NCI-H1048 (cell line): Measurements from ENCODE around the gene POU2F3.
"Not testable (repeated sequence)": the region's sequence is repeated elsewhere in the genome, so short reads cannot be mapped to it uniquely, and the experiment has no call there.

Experiments used
- DNase-seq: peaks from one replicate; lab custom pipeline; 2025; lab: John Stamatoyannopoulos, UW

POU2F3 gene

GRCh38 chr11:120253377-120253776 lies 13.4 kb downstream of the POU2F3 start:
- not testable (repeated sequence) for DNase-seq

DNA sequence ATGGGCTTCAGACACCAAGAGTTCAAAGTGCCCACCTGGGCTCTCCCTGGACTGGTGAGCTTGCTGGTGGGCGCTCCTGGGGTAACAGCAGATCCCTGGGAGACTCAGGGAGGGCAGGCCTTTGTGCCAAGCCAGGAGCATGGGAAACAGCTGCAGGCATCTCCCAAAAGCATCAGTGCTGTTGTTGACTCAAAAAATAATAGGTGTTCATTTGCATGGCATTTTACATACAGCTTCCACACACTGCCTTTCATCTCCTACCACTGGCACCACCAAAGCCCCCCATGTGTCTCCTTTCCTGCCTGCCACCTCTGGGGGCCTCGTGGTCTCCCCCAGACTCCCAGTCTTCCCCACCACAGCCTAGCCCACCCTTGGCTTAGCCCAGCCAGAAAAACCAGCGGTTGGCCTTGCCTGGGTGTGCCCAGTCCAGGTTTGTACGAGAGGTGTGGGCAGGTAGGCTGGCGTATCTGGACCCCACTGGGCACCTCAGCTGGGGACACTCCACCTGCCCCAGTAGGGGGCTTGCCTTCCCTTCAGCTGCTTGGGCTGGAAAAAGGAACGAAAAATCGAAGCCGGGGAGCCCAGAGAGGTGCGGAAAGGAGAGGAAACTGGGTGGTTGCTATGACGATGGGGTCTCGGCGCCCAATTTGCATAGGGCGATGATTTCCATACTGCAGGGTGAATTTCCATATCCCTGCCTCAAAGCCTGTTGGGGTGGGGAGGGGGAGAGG lies 15.0 kb downstream of the POU2F3 start:
- DNase-seq: peak; percentile 96

GRCh38 chr11:120255519-120255866 lies 15.6 kb downstream of the POU2F3 start:
- DNase-seq: peak; percentile 96

GRCh38 chr11:120256178-120256577 lies 16.2 kb downstream of the POU2F3 start:
- no peak for DNase-seq

GRCh38 chr11:120256779-120257178 lies 16.8 kb downstream of the POU2F3 start:
- DNase-seq: no peak

- DNase-seq: no peak
These were observed 17.4 kb downstream of the POU2F3 start for GRCh38 chr11:120257346-120257745.

GRCh38 chr11:120258661-120259060 lies 18.7 kb downstream of the POU2F3 start:
- no peak for DNase-seq

DNA sequence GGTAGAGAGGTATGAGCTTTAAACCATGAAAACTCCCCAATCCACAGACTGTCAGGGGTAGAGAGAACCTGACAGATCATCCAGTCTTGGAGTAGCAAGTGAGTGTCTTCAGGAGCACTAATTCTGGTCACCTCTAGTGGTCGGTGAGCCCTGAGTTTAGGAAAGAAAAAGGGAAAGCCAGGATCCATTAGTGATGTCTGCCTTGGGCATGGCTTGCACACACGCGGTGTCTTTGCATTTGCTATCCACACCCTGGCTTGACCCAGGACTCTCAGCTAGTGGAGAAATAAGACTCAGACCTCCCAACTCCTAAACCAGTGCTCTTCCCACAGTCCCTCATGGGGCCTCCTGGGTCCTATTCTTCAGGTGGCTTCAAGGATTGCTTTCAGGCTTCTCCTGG lies 19.3 kb downstream of the POU2F3 start:
- no peak for DNase-seq

DNA sequence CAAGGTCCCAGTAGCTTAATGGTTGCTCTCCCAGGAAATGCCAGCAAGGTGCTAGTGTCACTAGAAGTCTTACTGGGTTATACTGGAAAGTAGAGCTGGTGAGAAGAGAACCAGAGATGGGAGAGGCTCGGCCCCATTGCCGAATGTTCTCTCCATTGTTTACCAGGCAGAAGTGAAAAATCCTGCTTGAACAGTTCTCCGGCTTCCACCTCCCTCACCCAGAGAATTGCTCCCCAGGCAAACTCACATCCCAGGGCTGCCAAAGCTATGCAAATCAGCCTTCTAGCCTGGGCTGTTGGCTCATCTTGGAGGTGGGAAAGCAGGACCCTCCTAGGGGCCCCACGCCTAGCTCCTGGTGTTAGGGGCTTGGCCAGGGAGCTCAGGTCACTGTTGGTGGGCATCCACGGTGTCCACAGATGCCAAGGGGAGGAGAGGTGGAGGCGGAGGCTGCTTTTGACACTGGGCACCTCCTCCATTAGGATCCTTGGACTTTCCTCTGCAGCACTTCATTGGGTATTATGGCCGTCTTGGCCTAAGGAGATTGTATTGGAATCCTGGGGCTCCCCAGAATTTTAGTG lies 20.1 kb downstream of the POU2F3 start:
- no peak for DNase-seq

DNA sequence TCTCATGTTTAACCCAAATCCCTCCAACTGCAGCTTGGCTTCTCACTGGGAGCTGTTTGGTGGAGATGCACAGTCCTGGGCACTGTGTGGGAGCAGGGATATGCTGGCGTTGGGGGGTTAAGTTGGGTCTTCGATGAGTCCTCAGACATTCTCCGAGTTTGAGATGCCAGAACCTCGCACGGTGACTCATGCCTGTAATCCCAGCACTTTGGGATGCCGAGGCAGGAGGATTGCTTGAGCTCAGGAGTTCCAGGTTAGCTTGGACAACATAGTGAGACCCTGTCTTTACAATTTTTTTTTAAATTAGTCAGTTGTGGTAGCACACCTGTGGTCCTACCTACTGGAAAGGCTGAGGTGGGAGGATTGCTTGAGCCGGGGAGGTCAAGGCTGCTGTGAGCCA lies 20.7 kb downstream of the POU2F3 start:
- no peak for DNase-seq

- DNase-seq: no peak
These were observed 21.4 kb downstream of the POU2F3 start for GRCh38 chr11:120261321-120261720.

DNA sequence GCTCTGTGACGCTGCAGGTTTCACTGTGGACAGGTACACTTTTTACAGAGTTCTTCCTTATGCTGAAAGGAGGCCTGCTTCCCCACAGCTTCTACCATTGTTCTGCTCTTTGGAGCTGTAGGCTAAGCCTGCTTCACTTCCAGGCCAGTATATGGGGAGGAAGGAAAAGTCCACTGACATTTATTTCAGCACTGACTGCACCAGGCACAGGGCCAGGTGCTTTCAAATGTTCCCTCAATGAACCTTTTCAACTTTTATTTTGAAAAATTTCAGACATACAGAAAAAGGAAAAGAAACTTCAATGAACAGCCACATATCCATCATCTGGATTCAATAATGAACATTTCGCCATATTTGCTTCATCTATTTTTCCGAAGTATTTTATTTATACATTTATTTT lies 22.0 kb downstream of the POU2F3 start:
- no peak for DNase-seq

- DNase-seq: no peak
These were observed 27.4 kb downstream of the POU2F3 start for GRCh38 chr11:120267319-120267718.

DNA sequence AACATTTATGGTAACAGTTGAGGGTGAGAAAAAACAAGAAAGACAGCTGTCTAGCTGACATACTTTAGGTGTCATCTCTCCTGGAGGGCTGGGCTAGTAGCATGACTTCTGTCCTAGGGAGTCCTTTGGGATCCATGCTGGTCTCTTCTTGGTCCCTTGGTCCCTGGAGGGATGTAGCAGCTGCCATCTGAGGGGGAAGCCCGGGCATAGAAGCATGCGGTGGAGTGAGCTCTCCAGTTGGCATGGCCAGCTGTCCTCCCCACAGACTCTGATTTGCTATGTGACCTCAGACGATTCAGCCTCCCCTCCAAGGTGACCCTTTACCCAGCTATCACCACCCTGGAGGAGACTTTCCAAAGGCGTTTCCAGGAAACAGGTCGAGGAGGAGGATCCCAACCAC lies 28.7 kb downstream of the POU2F3 start:
- no peak for DNase-seq

GRCh38 chr11:120270386-120270785 lies 30.4 kb downstream of the POU2F3 start:
- DNase-seq: no peak

GRCh38 chr11:120271672-120272071 lies 31.7 kb downstream of the POU2F3 start:
- DNase-seq: no peak

DNA sequence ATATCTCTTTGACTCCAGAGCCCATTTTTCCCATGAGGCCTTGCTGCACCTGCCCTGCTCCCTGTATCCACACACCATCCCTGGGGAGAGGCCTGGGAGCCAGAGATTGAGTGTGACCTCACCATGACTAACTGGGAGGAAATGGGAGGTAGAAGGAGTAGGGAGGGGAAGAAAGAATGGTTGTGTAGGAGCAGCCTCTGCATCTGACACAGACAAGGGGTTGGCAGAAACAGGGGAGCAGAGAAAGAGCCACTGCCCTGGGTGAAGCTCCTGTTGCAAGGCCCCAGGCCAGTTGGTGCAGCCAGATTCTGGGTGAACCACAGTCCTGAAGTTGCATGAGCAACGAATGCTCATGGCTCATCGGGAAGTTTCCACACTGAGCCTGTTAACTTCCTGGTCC lies 32.4 kb downstream of the POU2F3 start:
- no peak for DNase-seq

- DNase-seq: no peak
These were observed 33.5 kb downstream of the POU2F3 start for GRCh38 chr11:120273432-120273831.

- not testable (repeated sequence) for DNase-seq
These were observed 34.0 kb downstream of the POU2F3 start for GRCh38 chr11:120273956-120274355.

DNA sequence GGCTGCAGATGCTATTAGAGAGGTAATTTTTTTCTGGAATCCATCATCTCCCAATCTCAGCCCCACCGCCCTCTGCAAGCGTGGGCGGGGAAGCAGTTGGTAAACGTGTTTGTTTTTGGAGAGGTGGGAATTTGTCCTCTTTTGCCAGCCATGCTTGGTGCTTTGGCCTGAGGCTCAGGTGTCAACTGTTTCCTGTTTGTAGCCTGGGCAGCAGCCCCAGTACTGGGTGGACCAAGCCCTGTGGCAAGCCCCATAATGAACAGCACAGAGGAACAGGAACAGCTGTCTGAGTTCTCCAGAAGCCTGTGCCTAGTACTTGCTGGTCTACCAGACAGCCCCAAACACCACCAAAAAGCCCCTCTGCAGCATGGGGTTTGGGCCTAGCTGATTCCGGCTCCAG lies 39.6 kb downstream of the POU2F3 start:
- no peak for DNase-seq

GRCh38 chr11:120280600-120281051 lies 40.7 kb downstream of the POU2F3 start:
- DNase-seq: no peak

- no peak for DNase-seq
These were observed 41.3 kb downstream of the POU2F3 start for GRCh38 chr11:120281143-120281795.

DNA sequence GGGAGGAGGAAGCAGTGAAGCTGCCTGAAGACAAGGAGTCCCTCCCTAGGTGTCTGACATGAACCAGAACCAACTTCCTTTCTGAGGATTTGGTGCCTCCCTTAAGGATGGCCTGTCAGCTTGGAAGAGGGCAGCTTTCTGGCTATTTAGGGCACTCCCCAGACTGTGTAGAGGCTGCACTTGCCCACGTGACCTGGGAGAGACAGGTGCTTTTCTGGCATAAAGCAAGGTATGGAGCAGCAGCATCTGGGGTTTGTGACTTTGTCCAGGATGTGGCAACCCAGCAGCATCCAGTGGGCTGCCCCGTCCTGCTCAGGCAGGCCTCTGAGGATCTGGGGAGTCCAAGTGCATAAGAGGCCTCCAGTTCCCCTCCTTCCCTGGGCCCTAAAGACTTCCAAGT lies 43.2 kb downstream of the POU2F3 start:
- no peak for DNase-seq
